ENCODE measurements around the gene TPST1. TPM values are rescaled to one million over a fixed set of nuclear protein-coding genes. Genes with fewer than 3 reads are reported as not detected.
"Not testable (repeated sequence)": the region's sequence is repeated elsewhere in the genome, so short reads cannot be mapped to it uniquely, and the experiment has no call there.

TPST1 gene
- total RNA-seq, 2 experiments from 2014 or later = 2.0 to 2.9 TPM

GRCh38 chr7:66202441-66202840 lies 2.7 kb upstream of the TPST1 start:
- no peak for ATAC-seq (ENCODE audit: low read depth)
- no peak overlapping the region for H3K27ac Mint-ChIP-seq
- peaks cover 10% of the 10 kb centered on the region for H3K27me3 Mint-ChIP-seq
- no peaks in the 10 kb centered on the region for H3K9me3 Mint-ChIP-seq
- peak overlapping the region; percentile 1 for H3K4me3 Mint-ChIP-seq
- no peak for DNase-seq
- POLR2A ChIA-PET = no interaction called here
- H3K4me1 Mint-ChIP-seq = peaks cover 27% of the 10 kb centered on the region
- H3K36me3 Mint-ChIP-seq = no peaks in the 10 kb centered on the region

GRCh38 chr7:66205741-66206090 lies 582 bp downstream of the TPST1 start:
- Mint-ChIP-seq H3K4me1 (peaks cover 36% of the 10 kb centered on the region), H3K27me3 (peaks cover 10% of the 10 kb centered on the region), H3K9me3 (no peaks in the 10 kb centered on the region), H3K36me3 (peaks cover 4% of the 10 kb centered on the region), H3K4me3 (peak overlapping the region; percentile 90), H3K27ac (peak overlapping the region; percentile 79)
- ATAC-seq (ENCODE audit: low read depth) = no peak
- POLR2A ChIA-PET = no interaction called here
- no peak for DNase-seq

- peak overlapping the region; percentile 79 for H3K27ac Mint-ChIP-seq
- peaks cover 10% of the 10 kb centered on the region for H3K27me3 Mint-ChIP-seq
These were observed 1.2 kb downstream of the TPST1 start for GRCh38 chr7:66206119-66206933.

GRCh38 chr7:66206934-66207240 lies 1.8 kb downstream of the TPST1 start:
- DNase-seq (no peak), ATAC-seq (ENCODE audit: low read depth) (no peak)
- POLR2A ChIA-PET = no interaction called here
- H3K36me3 Mint-ChIP-seq = peaks cover 4% of the 10 kb centered on the region
- H3K4me1 Mint-ChIP-seq = peaks cover 36% of the 10 kb centered on the region
- no peak overlapping the region for H3K27ac Mint-ChIP-seq
- no peaks in the 10 kb centered on the region for H3K9me3 Mint-ChIP-seq
- peak overlapping the region; percentile 90 for H3K4me3 Mint-ChIP-seq
- peaks cover 10% of the 10 kb centered on the region for H3K27me3 Mint-ChIP-seq

More at GRCh38 chr7:66206119-66206933, 1.2 kb downstream of the TPST1 start:
- ATAC-seq (ENCODE audit: low read depth) = no peak
- Mint-ChIP-seq H3K4me3 (peak overlapping the region; percentile 90), H3K36me3 (peaks cover 4% of the 10 kb centered on the region), H3K9me3 (no peaks in the 10 kb centered on the region), H3K4me1 (peaks cover 36% of the 10 kb centered on the region)
- POLR2A ChIA-PET = interaction anchor here (0.6 kb wide), 1 partner anchor 380 kb away, joined by 3 read pairs; no protein-coding TSS in a partner anchor
- DNase-seq = no peak

GRCh38 chr7:66207540-66207939 lies 2.4 kb downstream of the TPST1 start:
- H3K9me3 Mint-ChIP-seq = no peaks in the 10 kb centered on the region
- H3K27me3 Mint-ChIP-seq = peaks cover 6% of the 10 kb centered on the region
- POLR2A ChIA-PET = interaction anchor here (0.6 kb wide), 1 partner anchor 538 kb away, joined by 4 read pairs; no protein-coding TSS in a partner anchor
- H3K27ac Mint-ChIP-seq = no peak overlapping the region
- ATAC-seq (ENCODE audit: low read depth) (no peak), DNase-seq (no peak)
- peak overlapping the region; percentile 90 for H3K4me3 Mint-ChIP-seq
- H3K4me1 Mint-ChIP-seq = peaks cover 33% of the 10 kb centered on the region
- peaks cover 4% of the 10 kb centered on the region for H3K36me3 Mint-ChIP-seq

- Mint-ChIP-seq H3K27me3 (no peaks in the 10 kb centered on the region), H3K4me1 (peaks cover 31% of the 10 kb centered on the region), H3K9me3 (no peaks in the 10 kb centered on the region), H3K4me3 (no peak overlapping the region), H3K27ac (no peak overlapping the region), H3K36me3 (peaks cover 4% of the 10 kb centered on the region)
- POLR2A ChIA-PET = no interaction called here
- no peak for DNase-seq
- ATAC-seq (ENCODE audit: low read depth) = no peak
These were observed 6.3 kb downstream of the TPST1 start for GRCh38 chr7:66211429-66211828.

- no peak overlapping the region for H3K27ac Mint-ChIP-seq
- no peaks in the 10 kb centered on the region for H3K27me3 Mint-ChIP-seq
- ATAC-seq (ENCODE audit: low read depth) = no peak
- POLR2A ChIA-PET = no interaction called here
- H3K4me3 Mint-ChIP-seq = no peak overlapping the region
- no peaks in the 10 kb centered on the region for H3K9me3 Mint-ChIP-seq
- peaks cover 16% of the 10 kb centered on the region for H3K4me1 Mint-ChIP-seq
- DNase-seq = no peak
- H3K36me3 Mint-ChIP-seq = peaks cover 4% of the 10 kb centered on the region
These were observed 8.5 kb downstream of the TPST1 start for GRCh38 chr7:66213637-66214036.

- Mint-ChIP-seq H3K9me3 (no peaks in the 10 kb centered on the region), H3K4me1 (peaks cover 14% of the 10 kb centered on the region), H3K4me3 (no peak overlapping the region), H3K36me3 (no peaks in the 10 kb centered on the region), H3K27ac (no peak overlapping the region), H3K27me3 (no peaks in the 10 kb centered on the region)
- no peak for ATAC-seq (ENCODE audit: low read depth)
- DNase-seq = no peak
- POLR2A ChIA-PET = no interaction called here
These were observed 11.6 kb downstream of the TPST1 start for GRCh38 chr7:66216687-66217086.

- ATAC-seq (ENCODE audit: low read depth) = no peak
- Mint-ChIP-seq H3K9me3 (no peaks in the 10 kb centered on the region), H3K4me1 (peaks cover 7% of the 10 kb centered on the region), H3K27ac (no peak overlapping the region), H3K36me3 (no peaks in the 10 kb centered on the region), H3K27me3 (no peaks in the 10 kb centered on the region), H3K4me3 (no peak overlapping the region)
- no peak for DNase-seq
- POLR2A ChIA-PET = no interaction called here
These were observed 14.7 kb downstream of the TPST1 start for GRCh38 chr7:66219805-66220204.

- no peaks in the 10 kb centered on the region for H3K36me3 Mint-ChIP-seq
- H3K4me3 Mint-ChIP-seq = no peak overlapping the region
- no peaks in the 10 kb centered on the region for H3K9me3 Mint-ChIP-seq
- DNase-seq (no peak), ATAC-seq (ENCODE audit: low read depth) (no peak)
- peaks cover 7% of the 10 kb centered on the region for H3K4me1 Mint-ChIP-seq
- H3K27me3 Mint-ChIP-seq = no peaks in the 10 kb centered on the region
- POLR2A ChIA-PET = no interaction called here
- H3K27ac Mint-ChIP-seq = no peak overlapping the region
These were observed 16.3 kb downstream of the TPST1 start for GRCh38 chr7:66221442-66221841.

- Mint-ChIP-seq H3K4me1 (peaks cover 3% of the 10 kb centered on the region), H3K9me3 (peaks cover 1% of the 10 kb centered on the region)
These were observed 22.7 kb downstream of the TPST1 start for GRCh38 chr7:66227808-66228207.

GRCh38 chr7:66231326-66232216 lies 26.4 kb downstream of the TPST1 start:
- H3K4me3 Mint-ChIP-seq; H3K27ac Mint-ChIP-seq; ATAC-seq (ENCODE audit: low read depth); H3K36me3 Mint-ChIP-seq; H3K4me1 Mint-ChIP-seq; DNase-seq; POLR2A ChIA-PET; H3K27me3 Mint-ChIP-seq; H3K9me3 Mint-ChIP-seq: not testable (repeated sequence)

More at GRCh38 chr7:66227808-66228207, 22.7 kb downstream of the TPST1 start:
- Mint-ChIP-seq H3K4me3 (no peak overlapping the region), H3K27ac (no peak overlapping the region), H3K27me3 (no peaks in the 10 kb centered on the region), H3K36me3 (no peaks in the 10 kb centered on the region)
- DNase-seq = no peak
- no peak for ATAC-seq (ENCODE audit: low read depth)
- POLR2A ChIA-PET = no interaction called here

GRCh38 chr7:66233638-66234037 lies 28.5 kb downstream of the TPST1 start:
- Mint-ChIP-seq H3K36me3 (peaks cover 1% of the 10 kb centered on the region), H3K27me3 (no peaks in the 10 kb centered on the region), H3K9me3 (peaks cover 1% of the 10 kb centered on the region), H3K27ac (no peak overlapping the region), H3K4me3 (no peak overlapping the region), H3K4me1 (peaks cover 4% of the 10 kb centered on the region)
- ATAC-seq (ENCODE audit: low read depth) (no peak), DNase-seq (no peak)
- POLR2A ChIA-PET = no interaction called here
